ENCODE measurements around the gene XIRP2.

GRCh38 chr2:166901336-166901735 is 13.1 kb downstream of the XIRP2 start:
- TF ChIP-seq POLR2A (IDR thresholded peaks at IDR 0.05; ENCODE audit: extremely low read depth, insufficient read length) = no peak
- TF ChIP-seq CTCF (IDR thresholded peaks at IDR 0.05; ENCODE audit: low read depth, low read length) = no peak
- no peak for TF ChIP-seq MAX (IDR thresholded peaks at IDR 0.05; ENCODE audit: low read depth, low read length)
